SK-N-SH (cell line): ENCODE data around the gene ACP4. TPM values are rescaled to one million over a fixed set of nuclear protein-coding genes. Genes with fewer than 3 reads are reported as not detected.

Experiments used
- CTCF ChIA-PET: fragments of 300-600, 350-600 bp; formaldehyde crosslinking; extraction: SDS; loops from one replicate; lab custom pipeline; 2021; lab: Yijun Ruan, JAX
- POLR2A ChIA-PET: fragments of 350-600 bp; sonication (Branson Sonifier 250); formaldehyde crosslinking; extraction: SDS; loops from one replicate; lab custom pipeline; 2020; ENCODE audit warnings: antibody characterized with exemption, inconsistent platforms; lab: Yijun Ruan, JAX
- DNase-seq: peaks from one replicate; pipeline ENCODE4 v3.0.0; 2012
- H2AFZ ChIP-seq: fragments of 200-600 bp; sonication (generic); 2 replicates; pipeline ENCODE4 v1.8.1; 2016; ENCODE audit warnings: antibody characterized with exemption, mild to moderate bottlenecking, low read depth
- H3F3A ChIP-seq: fragments of 200-600 bp; sonication (generic); replicated peaks from 2 replicates; pipeline ENCODE3; 2016; ENCODE audit warnings: antibody characterized with exemption, mild to moderate bottlenecking; ENCODE audit not compliant: insufficient read depth
- H3K27ac ChIP-seq, 2 experiments: fragments of 200-500 bp in 1 of 2; fragments of 200-600 bp in 1 of 2; sonication (Bioruptor generic) in 1 of 2; sonication (generic), shearing (Covaris generic) in 1 of 2; 2 replicates each; pipeline versions ENCODE4 v1.5.1 to v1.6.1; 2014 to 2016; ENCODE audit warnings: low read depth in 2 of 2, inconsistent platforms in 1 of 2, low read length in 1 of 2, mild to moderate bottlenecking in 1 of 2, mixed read lengths in 1 of 2
- H3K27me3 ChIP-seq: fragments of 200-600 bp; sonication (generic), shearing (Covaris generic); 2 replicates; pipeline ENCODE4 v1.6.1; 2016; ENCODE audit warnings: mixed run types; ENCODE audit not compliant: insufficient read depth
- H3K36me3 ChIP-seq, 2 experiments: fragments of 200-500 bp in 1 of 2; fragments of 200-600 bp in 1 of 2; sonication (Bioruptor generic) in 1 of 2; sonication (generic) in 1 of 2; replicated peaks in 1 of 2; 2 replicates each; pipeline versions ENCODE3 to v1.5.1; 2014 to 2016; ENCODE audit warnings: low read length in 1 of 2, mild to moderate bottlenecking in 1 of 2; ENCODE audit not compliant: insufficient read depth in 2 of 2, control insufficient read depth in 1 of 2
- H3K4me1 ChIP-seq, 2 experiments: fragments of 200-500 bp in 1 of 2; fragments of 200-600 bp in 1 of 2; sonication (Bioruptor generic) in 1 of 2; sonication (generic), shearing (Covaris generic) in 1 of 2; 2 replicates each; pipeline versions ENCODE4 v1.5.1 to v1.6.1; 2014 to 2016; ENCODE audit warnings: low read depth in 1 of 2, low read length in 1 of 2, mixed run types in 1 of 2; ENCODE audit not compliant: insufficient read depth in 2 of 2, control insufficient read depth in 1 of 2
- H3K4me2 ChIP-seq: fragments of 200-600 bp; sonication (generic), shearing (Covaris generic); 2 replicates; pipeline ENCODE4 v1.6.1; 2017; ENCODE audit warnings: mixed run types
- H3K4me3 ChIP-seq, 2 experiments: fragments of 200-500 bp in 1 of 2; fragments of 200-600 bp in 1 of 2; sonication (Bioruptor generic) in 1 of 2; sonication (generic), shearing (Covaris generic) in 1 of 2; 2 replicates each; pipeline versions ENCODE4 v1.5.1 to v1.8.1; 2014 to 2016; ENCODE audit warnings: low read depth in 2 of 2, inconsistent platforms in 1 of 2, low read length in 1 of 2, mild to moderate bottlenecking in 1 of 2, mixed read lengths in 1 of 2, moderate library complexity in 1 of 2
- H3K79me2 ChIP-seq: fragments of 200-600 bp; sonication (generic); 2 replicates; pipeline ENCODE4 v1.8.1; 2017; ENCODE audit warnings: mild to moderate bottlenecking; ENCODE audit not compliant: insufficient read depth
- H3K9ac ChIP-seq: fragments of 200-600 bp; sonication (generic); 2 replicates; pipeline ENCODE4 v1.6.1; 2017; ENCODE audit warnings: mixed run types
- H3K9me2 ChIP-seq: fragments of 200-600 bp; sonication (generic); 2 replicates; pipeline ENCODE4 v1.6.1; 2017; ENCODE audit warnings: mixed run types
- H3K9me3 ChIP-seq: fragments of 200-600 bp; sonication (generic); 2 replicates; pipeline ENCODE4 v1.6.1; 2017; ENCODE audit warnings: mixed run types, mild to moderate bottlenecking, moderate library complexity
- H4K20me1 ChIP-seq: fragments of 200-600 bp; sonication (generic); 2 replicates; pipeline ENCODE4 v1.6.1; 2017; ENCODE audit warnings: mild to moderate bottlenecking, mixed run types; ENCODE audit not compliant: insufficient read depth
- CHD2 ChIP-seq: fragments of 150-350 bp; IDR thresholded peaks from 2 replicates; pipeline ENCODE4 v1.6.1; 2018; ENCODE audit warnings: low read length; ENCODE audit not compliant: partially characterized antibody
- CTCF ChIP-seq: fragments of 200-600 bp; sonication (generic); IDR thresholded peaks from 2 replicates; pipeline ENCODE4 v1.6.1; 2017; ENCODE audit warnings: antibody characterized with exemption, mild to moderate bottlenecking, moderate library complexity
- EZH2phosphoT487 ChIP-seq: fragments of 200-600 bp; sonication (generic); IDR thresholded peaks from 2 replicates; pipeline ENCODE4 v1.6.1; 2017; ENCODE audit warnings: low read depth, mixed run types, mild to moderate bottlenecking, antibody characterized with exemption, moderate library complexity, borderline replicate concordance
- FOXJ3 ChIP-seq: sonication (generic); formaldehyde crosslinking; IDR thresholded peaks from 2 replicates; pipeline ENCODE4 v1.5.1; 2020; ENCODE audit warnings: mild to moderate bottlenecking, missing genetic modification reagents
- GATA2 ChIP-seq: sonication (generic); formaldehyde crosslinking; IDR thresholded peaks from 2 replicates; pipeline ENCODE4 v1.5.0; 2020; ENCODE audit warnings: mild to moderate bottlenecking, missing genetic modification reagents
- JUND ChIP-seq: IDR thresholded peaks from 2 replicates; pipeline ENCODE4 v1.4.0; 2012
- MEF2A ChIP-seq: IDR thresholded peaks from 2 replicates; pipeline ENCODE4 v1.4.0; 2012; ENCODE audit warnings: low read depth, borderline replicate concordance
- PBX3 ChIP-seq: IDR thresholded peaks from 2 replicates; pipeline ENCODE4; 2012
- POLR2AphosphoS5 ChIP-seq: IDR thresholded peaks from 2 replicates; pipeline ENCODE4 v1.6.1; 2012; ENCODE audit warnings: low read depth, low read length
- RAD21 ChIP-seq: IDR thresholded peaks from 2 replicates; pipeline ENCODE4 v1.6.1; 2012; ENCODE audit warnings: mild to moderate bottlenecking, low read length
- RCOR1 ChIP-seq: fragments of 150-350 bp; IDR thresholded peaks from 2 replicates; pipeline ENCODE4 v1.6.1; 2017; ENCODE audit warnings: antibody characterized with exemption, low read length
- RFX5 ChIP-seq: IDR thresholded peaks from 2 replicates; pipeline ENCODE4 v1.6.1; 2012; ENCODE audit warnings: mild to moderate bottlenecking, improper control_type of control experiment, low read length
- TAF1 ChIP-seq: IDR thresholded peaks from 2 replicates; pipeline ENCODE4 v1.6.1; 2012; ENCODE audit warnings: low read depth, mild to moderate bottlenecking, low read length, moderate library complexity, borderline replicate concordance
- TEAD4 ChIP-seq: IDR thresholded peaks from 2 replicates; pipeline ENCODE4 v1.4.0; 2012; ENCODE audit warnings: mild to moderate bottlenecking, borderline replicate concordance; ENCODE audit not compliant: insufficient read depth
- WGBS: methylation state at CpG from one replicate; pipeline ENCODE4 v1.1.6; 2017; ENCODE audit warnings: low lambda C conversion rate; 5-methylcytosine and 5-hydroxymethylcytosine counted together
- polyA plus RNA-seq, 3 experiments: library from polyadenylated mRNA; depleted of rRNA; stranded (reverse); fragments of >200 nt; gene quantifications; 2 replicates each; pipeline ENCODE4 v1.2.3, GENCODE V29; 2012
- TF ChIP-seq, protein P1 (sequence below): IDR thresholded peaks from 2 replicates; pipeline ENCODE4 v1.4.0; 2012; ENCODE audit warnings: low read depth
- TF ChIP-seq, protein P2 (sequence below): fragments of 150-350 bp; IDR thresholded peaks from 2 replicates; pipeline ENCODE4 v1.6.1; 2016; ENCODE audit warnings: mild to moderate bottlenecking, low read depth, low read length
- TF ChIP-seq, protein P3 (sequence below): IDR thresholded peaks from 2 replicates; pipeline ENCODE4 v1.6.1; 2012; ENCODE audit warnings: mild to moderate bottlenecking, low read depth, low read length, moderate library complexity

ACP4 gene
- polyA plus RNA-seq, 1 of the 3 experiments (the other 2 are of a cell fraction): not detected

DNA sequence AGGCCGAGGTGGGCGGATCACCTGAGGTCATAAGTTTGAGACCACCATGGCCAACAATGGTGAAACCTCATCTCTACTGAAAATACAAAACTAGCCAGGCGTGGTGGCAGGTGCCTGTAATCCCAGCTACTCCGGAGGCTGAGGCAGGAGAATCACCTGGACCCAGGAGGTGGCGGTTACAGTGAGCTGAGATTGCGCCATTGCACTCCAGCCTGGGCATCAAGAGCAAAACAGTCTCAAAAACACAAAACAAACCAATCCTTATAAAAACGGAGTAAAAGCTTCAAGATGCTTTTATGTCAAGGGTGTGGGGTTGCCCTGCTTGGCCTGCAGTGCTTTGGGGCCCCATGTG is 7.2 kb downstream of the ACP4 start:
- H3K79me2 ChIP-seq: peaks cover 26% of the 10 kb centered on the region
- no peak overlapping the region for H2AFZ ChIP-seq
- TF ChIP-seq TAF1 (no peak), GATA2 (CRISPR knock-in tag) (no peak), PBX3 (no peak), EZH2phosphoT487 (no peak), RAD21 (no peak), RFX5 (no peak), MEF2A (no peak), CHD2 (no peak), FOXJ3 (CRISPR knock-in tag) (no peak), TEAD4 (no peak), JUND (no peak), RCOR1 (no peak)
- TF ChIP-seq, protein P1, sequence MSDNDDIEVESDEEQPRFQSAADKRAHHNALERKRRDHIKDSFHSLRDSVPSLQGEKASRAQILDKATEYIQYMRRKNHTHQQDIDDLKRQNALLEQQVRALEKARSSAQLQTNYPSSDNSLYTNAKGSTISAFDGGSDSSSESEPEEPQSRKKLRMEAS: no peak
- TF ChIP-seq, protein P2, sequence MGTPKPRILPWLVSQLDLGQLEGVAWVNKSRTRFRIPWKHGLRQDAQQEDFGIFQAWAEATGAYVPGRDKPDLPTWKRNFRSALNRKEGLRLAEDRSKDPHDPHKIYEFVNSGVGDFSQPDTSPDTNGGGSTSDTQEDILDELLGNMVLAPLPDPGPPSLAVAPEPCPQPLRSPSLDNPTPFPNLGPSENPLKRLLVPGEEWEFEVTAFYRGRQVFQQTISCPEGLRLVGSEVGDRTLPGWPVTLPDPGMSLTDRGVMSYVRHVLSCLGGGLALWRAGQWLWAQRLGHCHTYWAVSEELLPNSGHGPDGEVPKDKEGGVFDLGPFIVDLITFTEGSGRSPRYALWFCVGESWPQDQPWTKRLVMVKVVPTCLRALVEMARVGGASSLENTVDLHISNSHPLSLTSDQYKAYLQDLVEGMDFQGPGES: no peak
- H3K27me3 ChIP-seq: no peaks in the 10 kb centered on the region
- H3F3A ChIP-seq: peaks cover 4% of the 10 kb centered on the region
- DNase-seq: no peak
- no peak overlapping the region for H3K4me2 ChIP-seq
- no peak overlapping the region for H3K27ac ChIP-seq
- H3K9me3 ChIP-seq: no peaks in the 10 kb centered on the region
- H3K4me1 ChIP-seq: peaks cover 0 to 2% of the 10 kb centered on the region in 2 experiments; a peak in 2 of 4 replicates
- CTCF ChIA-PET: interaction anchor here (0.6 to 2.7 kb wide), 4 partner anchors 14 to 128 kb away, joined by 4 to 14 read pairs (median 7); no protein-coding TSS in a partner anchor
- 95% methylated on average over 7 of the region's 7 CpGs for WGBS
- no peak overlapping the region for H3K9ac ChIP-seq
- H3K9me2 ChIP-seq: no peaks in the 10 kb centered on the region
- POLR2A ChIA-PET: no interaction called here
- peaks cover 63% of the 10 kb centered on the region for H4K20me1 ChIP-seq
- H3K4me3 ChIP-seq: no peak overlapping the region
- peaks cover 14 to 35% of the 10 kb centered on the region in 2 experiments for H3K36me3 ChIP-seq

DNA sequence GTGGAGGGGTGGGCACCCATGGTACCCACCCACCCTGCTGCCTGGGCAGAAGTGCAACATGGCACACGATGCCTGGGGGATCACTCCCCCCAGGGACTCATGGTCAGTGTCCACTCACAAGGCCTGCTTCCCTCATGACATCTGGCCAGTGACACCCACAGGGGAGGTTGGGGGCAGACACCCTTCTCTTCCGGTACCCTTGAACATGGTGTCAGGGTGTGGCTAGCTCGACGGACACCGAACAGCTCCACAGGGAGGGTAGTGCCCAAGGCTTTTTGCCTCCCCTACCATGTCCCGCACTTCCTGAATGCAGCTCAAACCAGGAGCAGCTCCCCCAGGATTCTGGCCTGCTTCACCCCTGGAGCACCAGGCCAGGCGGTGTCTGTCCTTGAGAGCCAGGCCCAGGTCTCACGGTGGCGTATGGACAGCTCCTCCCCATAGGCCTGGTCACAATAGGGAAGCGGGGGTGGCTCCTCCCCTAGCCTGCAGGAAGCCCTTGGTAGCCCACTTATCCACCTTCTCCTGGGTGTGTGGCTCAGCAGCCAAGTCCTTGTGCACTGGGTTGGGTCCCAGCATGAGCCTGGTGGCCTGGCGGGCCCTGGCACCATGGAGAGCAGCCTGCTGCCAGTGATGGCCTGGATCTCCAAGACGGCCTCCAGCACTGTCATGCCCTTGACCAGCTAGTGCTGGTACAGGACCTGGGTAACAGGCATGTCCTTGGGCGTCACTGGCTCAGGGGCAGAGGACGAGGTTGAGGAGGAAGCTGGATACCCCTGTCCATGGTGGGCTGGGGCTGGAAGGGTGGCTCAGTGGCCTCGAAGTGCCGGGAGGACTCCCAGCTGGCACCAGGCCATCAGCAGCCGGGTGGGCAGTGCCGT is 7.8 kb downstream of the ACP4 start:
- Histone ChIP-seq H3F3A (peaks cover 4% of the 10 kb centered on the region), H3K9me2 (no peaks in the 10 kb centered on the region), H3K27ac (no peak overlapping the region), H3K4me1 (peaks cover 5 to 7% of the 10 kb centered on the region in 2 experiments; a peak in 2 of 4 replicates), H3K4me2 (no peak overlapping the region), H3K36me3 (peaks cover 14 to 35% of the 10 kb centered on the region in 2 experiments), H3K9ac (no peak overlapping the region), H2AFZ (no peak overlapping the region), H3K79me2 (peaks cover 32% of the 10 kb centered on the region), H4K20me1 (peaks cover 69% of the 10 kb centered on the region), H3K4me3 (no peak overlapping the region), H3K9me3 (no peaks in the 10 kb centered on the region), H3K27me3 (no peaks in the 10 kb centered on the region)
- 91% methylated on average over 7 of the region's 18 CpGs for WGBS
- ChIA-PET CTCF (interaction anchor here (0.5 to 2.7 kb wide), 6 partner anchors 14 to 128 kb away, joined by 3 to 14 read pairs (median 6); no protein-coding TSS in a partner anchor), POLR2A (no interaction called here)
- no peak for TF ChIP-seq CTCF
- TF ChIP-seq, protein P3, sequence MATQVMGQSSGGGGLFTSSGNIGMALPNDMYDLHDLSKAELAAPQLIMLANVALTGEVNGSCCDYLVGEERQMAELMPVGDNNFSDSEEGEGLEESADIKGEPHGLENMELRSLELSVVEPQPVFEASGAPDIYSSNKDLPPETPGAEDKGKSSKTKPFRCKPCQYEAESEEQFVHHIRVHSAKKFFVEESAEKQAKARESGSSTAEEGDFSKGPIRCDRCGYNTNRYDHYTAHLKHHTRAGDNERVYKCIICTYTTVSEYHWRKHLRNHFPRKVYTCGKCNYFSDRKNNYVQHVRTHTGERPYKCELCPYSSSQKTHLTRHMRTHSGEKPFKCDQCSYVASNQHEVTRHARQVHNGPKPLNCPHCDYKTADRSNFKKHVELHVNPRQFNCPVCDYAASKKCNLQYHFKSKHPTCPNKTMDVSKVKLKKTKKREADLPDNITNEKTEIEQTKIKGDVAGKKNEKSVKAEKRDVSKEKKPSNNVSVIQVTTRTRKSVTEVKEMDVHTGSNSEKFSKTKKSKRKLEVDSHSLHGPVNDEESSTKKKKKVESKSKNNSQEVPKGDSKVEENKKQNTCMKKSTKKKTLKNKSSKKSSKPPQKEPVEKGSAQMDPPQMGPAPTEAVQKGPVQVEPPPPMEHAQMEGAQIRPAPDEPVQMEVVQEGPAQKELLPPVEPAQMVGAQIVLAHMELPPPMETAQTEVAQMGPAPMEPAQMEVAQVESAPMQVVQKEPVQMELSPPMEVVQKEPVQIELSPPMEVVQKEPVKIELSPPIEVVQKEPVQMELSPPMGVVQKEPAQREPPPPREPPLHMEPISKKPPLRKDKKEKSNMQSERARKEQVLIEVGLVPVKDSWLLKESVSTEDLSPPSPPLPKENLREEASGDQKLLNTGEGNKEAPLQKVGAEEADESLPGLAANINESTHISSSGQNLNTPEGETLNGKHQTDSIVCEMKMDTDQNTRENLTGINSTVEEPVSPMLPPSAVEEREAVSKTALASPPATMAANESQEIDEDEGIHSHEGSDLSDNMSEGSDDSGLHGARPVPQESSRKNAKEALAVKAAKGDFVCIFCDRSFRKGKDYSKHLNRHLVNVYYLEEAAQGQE: peak; percentile 81
- TF ChIP-seq POLR2AphosphoS5: peak; percentile 11; the same call in 1 of the 2 replicates
- peak; percentile 28 for DNase-seq
